Esophagus (tissue), 2 donors: ENCODE results near the gene DENND11. TPM values are rescaled to one million over a fixed set of nuclear protein-coding genes. Genes with fewer than 3 reads are reported as not detected.

Experiments used
- H3K27ac ChIP-seq, 2 donors: one replicate each; pipeline ENCODE4 v1.5.1; 2013; ENCODE audit warnings: low read depth in 2 of 2, mild to moderate bottlenecking in 2 of 2, inconsistent platforms in 1 of 2, low read length in 1 of 2, moderate library complexity in 1 of 2
- H3K27me3 ChIP-seq, 2 donors: one replicate each; pipeline ENCODE4 v1.6.1; 2013; ENCODE audit warnings: low read length in 2 of 2, control low read depth in 1 of 2, mild to moderate bottlenecking in 1 of 2; ENCODE audit not compliant: insufficient read depth in 2 of 2, control insufficient read depth in 1 of 2
- H3K36me3 ChIP-seq, 2 donors: one replicate each; pipeline ENCODE4 v1.6.1; 2013; ENCODE audit warnings: low read length in 1 of 2; ENCODE audit not compliant: control insufficient read depth in 2 of 2, insufficient read depth in 2 of 2
- H3K4me1 ChIP-seq, 2 donors: one replicate each; pipeline ENCODE4 v1.6.1; 2013; ENCODE audit warnings: low read length in 1 of 2; ENCODE audit not compliant: control insufficient read depth in 2 of 2, insufficient read depth in 2 of 2
- H3K4me3 ChIP-seq, 2 donors: one replicate each; pipeline ENCODE4 v1.5.1; 2013; ENCODE audit warnings: low read length in 2 of 2, mild to moderate bottlenecking in 2 of 2, low read depth in 1 of 2, moderate library complexity in 1 of 2
- H3K9me3 ChIP-seq, 2 donors: one replicate each; pipeline ENCODE4 v1.6.1; 2013; ENCODE audit warnings: mild to moderate bottlenecking in 2 of 2, low read depth in 1 of 2, low read length in 1 of 2, moderate library complexity in 1 of 2; ENCODE audit not compliant: control insufficient read depth in 2 of 2, insufficient read depth in 1 of 2
- WGBS, 2 donors: extraction: QIAGEN DNeasy Blood & Tissue Kit; methylation state at CpG; one replicate each; pipeline ENCODE4 v1.1.7; 2013; 5-methylcytosine and 5-hydroxymethylcytosine counted together
- polyA plus RNA-seq, 2 donors: library from polyadenylated mRNA; stranded (reverse); fragments of 200-250 nt; gene quantifications; one replicate each; pipeline ENCODE4 v1.2.3, GENCODE V29; 2013
- donor health status: healthy with polysubstance abuse.
- donor health status: Bipolar disorder and iron deficiency.

DENND11 gene
- polyA plus RNA-seq, 2 donors = 4.5 to 4.7 TPM

GRCh38 chr7:141700296-141700847 is 1.6 kb downstream of the DENND11 start:
- WGBS, 2 donors = 61 to 65% methylated on average over 5 of the region's 5 CpGs

GRCh38 chr7:141699860-141700259 is 2.1 kb downstream of the DENND11 start:
- Histone ChIP-seq H3K9me3 (no peaks in the 10 kb centered on the region), H3K36me3 (no peaks in the 10 kb centered on the region), H3K4me1 (peaks cover 5 to 11% of the 10 kb centered on the region in 2 donors), H3K27me3 (no peaks in the 10 kb centered on the region), H3K4me3 (no peak overlapping the region), H3K27ac (no peak overlapping the region)
- 69 to 77% methylated on average over 3 of the region's 3 CpGs for WGBS, 2 donors

More at GRCh38 chr7:141700296-141700847, 1.6 kb downstream of the DENND11 start:
- Histone ChIP-seq H3K9me3 (no peaks in the 10 kb centered on the region), H3K36me3 (no peaks in the 10 kb centered on the region), H3K4me3 (peak overlapping the region in 1 of 2 donors; percentile 68), H3K4me1 (peaks cover 5 to 11% of the 10 kb centered on the region in 2 donors), H3K27me3 (no peaks in the 10 kb centered on the region), H3K27ac (no peak overlapping the region)

GRCh38 chr7:141698247-141699015 is 3.5 kb downstream of the DENND11 start:
- 93 to 100% methylated on average over 1 of the region's 1 CpG for WGBS, 2 donors
- Histone ChIP-seq H3K4me3 (no peak overlapping the region), H3K27ac (no peak overlapping the region), H3K4me1 (peaks cover 5 to 13% of the 10 kb centered on the region in 2 donors), H3K9me3 (no peaks in the 10 kb centered on the region), H3K36me3 (no peaks in the 10 kb centered on the region), H3K27me3 (no peaks in the 10 kb centered on the region)

GRCh38 chr7:141697211-141697871 is 4.6 kb downstream of the DENND11 start:
- no peak overlapping the region for H3K27ac ChIP-seq
- H3K9me3 ChIP-seq = no peaks in the 10 kb centered on the region
- no peaks in the 10 kb centered on the region for H3K36me3 ChIP-seq
- 66 to 77% methylated on average over 10 of the region's 10 CpGs for WGBS, 2 donors
- peaks cover 5 to 13% of the 10 kb centered on the region in 2 donors for H3K4me1 ChIP-seq
- H3K27me3 ChIP-seq = no peaks in the 10 kb centered on the region
- H3K4me3 ChIP-seq = no peak overlapping the region

- Histone ChIP-seq H3K9me3 (no peaks in the 10 kb centered on the region), H3K27ac (no peak overlapping the region), H3K27me3 (no peaks in the 10 kb centered on the region), H3K4me1 (peaks cover 5 to 13% of the 10 kb centered on the region in 2 donors), H3K36me3 (no peaks in the 10 kb centered on the region), H3K4me3 (no peak overlapping the region)
- WGBS, 2 donors = 51 to 56% methylated on average over 2 of the region's 2 CpGs
Measured at GRCh38 chr7:141696348-141696747, 5.6 kb downstream of the DENND11 start.

- 66 to 72% methylated on average over 6 of the region's 6 CpGs for WGBS, 2 donors
- peaks cover 4 to 13% of the 10 kb centered on the region in 2 donors for H3K4me1 ChIP-seq
- H3K27me3 ChIP-seq = no peaks in the 10 kb centered on the region
- H3K27ac ChIP-seq = no peak overlapping the region
- no peaks in the 10 kb centered on the region for H3K9me3 ChIP-seq
- H3K36me3 ChIP-seq = peaks cover 0 to 3% of the 10 kb centered on the region in 2 donors
- no peak overlapping the region for H3K4me3 ChIP-seq
Measured at GRCh38 chr7:141695803-141696289, 6.1 kb downstream of the DENND11 start.

- Histone ChIP-seq H3K4me1 (peaks cover 2 to 9% of the 10 kb centered on the region in 2 donors), H3K36me3 (peaks cover 0 to 3% of the 10 kb centered on the region in 2 donors), H3K27me3 (no peaks in the 10 kb centered on the region), H3K9me3 (no peaks in the 10 kb centered on the region), H3K4me3 (no peak overlapping the region), H3K27ac (no peak overlapping the region)
- 87 to 90% methylated on average over 3 of the region's 3 CpGs for WGBS, 2 donors
Measured at GRCh38 chr7:141693082-141693481, 8.9 kb downstream of the DENND11 start.

- Histone ChIP-seq H3K9me3 (no peaks in the 10 kb centered on the region), H3K27me3 (no peaks in the 10 kb centered on the region), H3K27ac (no peak overlapping the region), H3K4me1 (peaks cover 0 to 8% of the 10 kb centered on the region in 2 donors), H3K4me3 (no peak overlapping the region), H3K36me3 (peaks cover 0 to 3% of the 10 kb centered on the region in 2 donors)
- WGBS, 2 donors = 85 to 88% methylated on average over 4 of the region's 4 CpGs
Measured at GRCh38 chr7:141691961-141692360, 10.0 kb downstream of the DENND11 start.

- Histone ChIP-seq H3K4me3 (no peak overlapping the region), H3K36me3 (peaks cover 0 to 3% of the 10 kb centered on the region in 2 donors), H3K4me1 (peaks cover 0 to 7% of the 10 kb centered on the region in 2 donors), H3K27ac (no peak overlapping the region), H3K27me3 (no peaks in the 10 kb centered on the region), H3K9me3 (no peaks in the 10 kb centered on the region)
- WGBS, 2 donors = 85 to 92% methylated on average over 3 of the region's 3 CpGs
Measured at GRCh38 chr7:141691540-141691939, 10.4 kb downstream of the DENND11 start.
